Stimulated activated CD4-positive, alpha-beta T cell treated with anti-CD3 and anti-CD28 coated beads, Interleukin-1b, Interleukin-23, amount 100 ng/mL, for 1 hour (primary cell): ENCODE data around the gene SECISBP2L.

Experiments
- DNase-seq, 2 donors: peaks; one replicate each; pipeline ENCODE4 v3.0.0-alpha.2; 2020; ENCODE audit warnings: low read depth in 2 of 2

The SECISBP2L gene

GRCh38 chr15:48963524-48964113 is 82.6 kb downstream of the SECISBP2L start, which contains the start of gene SHC4:
TSS of gene SHC4 (minus strand) at chr15:48963919. CDS start at chr15:48963015, 904 bp downstream.
- no peak for DNase-seq

GRCh38 chr15:48962662-48963523 is 83.4 kb downstream of the SECISBP2L start:
- no peak for DNase-seq

GRCh38 chr15:48955967-48956366 is 90.3 kb downstream of the SECISBP2L start:
- no peak for DNase-seq

GRCh38 chr15:48955370-48955769 is 90.9 kb downstream of the SECISBP2L start:
- DNase-seq: no peak

- no peak for DNase-seq
These were observed 91.7 kb downstream of the SECISBP2L start for GRCh38 chr15:48954538-48954937.

GRCh38 chr15:48946840-48947187 is 99.4 kb downstream of the SECISBP2L start:
- DNase-seq: no peak

- no peak for DNase-seq
These were observed 100.0 kb downstream of the SECISBP2L start for GRCh38 chr15:48946074-48946839.

GRCh38 chr15:48945386-48945785 is 100.9 kb downstream of the SECISBP2L start:
- DNase-seq: no peak

GRCh38 chr15:48941904-48942303 is 104.3 kb downstream of the SECISBP2L start:
- DNase-seq: no peak

- no peak for DNase-seq
These were observed 105.7 kb downstream of the SECISBP2L start for GRCh38 chr15:48940508-48940907.

- no peak for DNase-seq
These were observed 106.6 kb downstream of the SECISBP2L start for GRCh38 chr15:48939648-48940047.
